T-helper 2 cell treated with Interferon-gamma antibody and Interleukin-4, amounts not matched to agents 100 ng/mL and 5 ng/mL, for 36 hours (primary cell): ENCODE results near the gene RPTOR. TPM values are rescaled to one million over a fixed set of nuclear protein-coding genes. Genes with fewer than 3 reads are reported as not detected.
"Not testable (repeated sequence)": the region's sequence is repeated elsewhere in the genome, so short reads cannot be mapped to it uniquely, and the experiment has no call there.

Source experiments
- intact Hi-C: fragments of 100-400 bp; cut with micrococcal nuclease; formaldehyde crosslinking; loops from one replicate; pipeline ENCODE4 v1.15.1; 2023
- total RNA-seq: library from RNA; stranded (reverse); gene quantifications from 2 replicates; pipeline ENCODE4 v1.2.3, GENCODE V29; 2022

The RPTOR gene
- total RNA-seq, 1 donor from 2014 or later = 78.5 TPM

DNA sequence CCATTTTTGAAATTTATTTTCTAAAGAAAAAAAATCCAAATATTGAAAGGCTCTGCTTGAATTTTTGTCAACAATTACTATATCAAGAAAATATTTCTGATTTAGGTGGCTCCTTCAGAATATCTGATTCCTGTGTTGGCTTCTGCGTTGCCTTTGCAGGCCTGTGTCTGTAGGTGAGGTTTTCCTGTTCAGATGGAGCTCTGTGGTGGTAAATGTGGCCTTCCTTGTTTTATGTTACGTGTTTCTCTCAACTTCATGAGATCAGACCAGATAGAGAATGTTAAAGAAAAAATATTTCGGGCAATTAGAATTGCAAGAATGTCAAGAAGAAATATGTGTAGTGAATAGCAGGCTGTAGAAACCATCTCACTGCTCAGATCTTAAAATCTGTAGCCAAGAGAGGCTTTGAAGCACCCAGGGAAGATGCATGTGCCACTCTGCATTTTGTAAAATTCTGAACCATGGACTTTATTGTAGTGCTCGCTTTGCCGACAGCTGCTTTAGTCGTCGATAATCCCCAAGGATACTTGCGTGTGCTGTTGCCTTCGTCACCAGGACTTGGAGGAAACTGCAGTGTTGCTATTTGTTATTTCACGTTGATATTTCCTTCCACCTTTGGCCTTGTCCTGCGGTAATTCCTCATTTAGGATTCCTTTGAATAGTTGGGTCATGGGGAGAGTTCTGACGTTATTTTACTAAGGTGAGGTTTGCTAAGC, 69.9 kb downstream of the RPTOR start:
- intact Hi-C loops = no loop called here

DNA sequence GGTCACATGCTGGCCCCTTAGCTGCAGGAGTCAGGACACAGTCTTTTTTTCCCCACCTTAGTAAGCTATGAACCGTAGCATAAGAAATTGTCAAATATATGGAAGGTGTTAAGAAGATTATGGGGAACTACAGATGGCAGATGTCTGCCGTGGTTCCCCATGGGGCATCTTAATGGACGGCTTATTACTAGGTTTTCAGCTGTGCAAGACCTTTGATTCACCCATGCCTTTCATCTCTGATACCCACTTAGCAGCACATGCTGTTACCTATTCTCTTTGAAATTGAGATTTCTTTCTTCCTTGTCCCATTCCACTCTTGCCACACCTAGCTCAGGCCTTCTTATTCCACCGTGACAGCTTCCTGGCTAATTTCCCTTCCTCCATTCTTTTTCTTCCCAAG, 70.7 kb downstream of the RPTOR start:
- intact Hi-C loops = no loop called here

DNA sequence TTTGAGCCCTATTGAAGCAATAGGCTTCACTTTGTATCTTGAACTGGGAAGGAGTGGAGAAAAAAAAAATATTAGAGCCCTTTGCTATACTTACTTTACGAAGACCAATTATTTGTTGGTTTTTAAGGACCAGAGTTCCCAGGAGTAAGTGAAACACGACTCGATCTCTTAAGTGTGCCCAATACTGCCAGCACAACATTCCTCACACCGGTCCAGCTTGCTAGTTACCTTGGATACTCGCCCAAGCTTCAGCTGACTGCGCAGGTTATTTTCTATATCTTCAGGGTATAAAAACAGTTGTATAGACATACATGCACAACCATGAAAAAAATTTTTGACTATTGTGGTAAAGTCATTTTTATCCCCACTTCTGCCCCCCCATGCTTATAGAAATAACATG, 72.1 kb downstream of the RPTOR start:
- intact Hi-C loops = no loop called here

DNA sequence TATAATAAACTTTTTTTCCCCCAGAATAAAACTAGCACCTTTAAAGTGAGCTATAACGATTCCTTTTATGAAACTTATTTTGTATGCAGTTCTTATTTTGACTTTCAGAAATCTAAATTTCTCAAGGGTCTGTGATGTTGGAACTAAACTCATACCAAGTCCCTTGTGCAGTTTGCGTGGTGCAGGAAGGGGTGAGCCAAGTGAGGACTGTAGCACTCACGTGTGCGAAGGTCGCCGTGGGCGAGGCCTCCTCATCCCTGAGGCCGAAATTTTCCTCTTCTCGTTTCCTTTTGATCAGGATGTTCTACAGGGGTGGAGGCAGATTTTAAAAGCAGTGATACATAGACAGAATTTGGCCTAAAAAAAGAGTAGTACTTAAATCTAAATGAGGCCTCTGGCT, 73.7 kb downstream of the RPTOR start:
- intact Hi-C loops = no loop called here

DNA sequence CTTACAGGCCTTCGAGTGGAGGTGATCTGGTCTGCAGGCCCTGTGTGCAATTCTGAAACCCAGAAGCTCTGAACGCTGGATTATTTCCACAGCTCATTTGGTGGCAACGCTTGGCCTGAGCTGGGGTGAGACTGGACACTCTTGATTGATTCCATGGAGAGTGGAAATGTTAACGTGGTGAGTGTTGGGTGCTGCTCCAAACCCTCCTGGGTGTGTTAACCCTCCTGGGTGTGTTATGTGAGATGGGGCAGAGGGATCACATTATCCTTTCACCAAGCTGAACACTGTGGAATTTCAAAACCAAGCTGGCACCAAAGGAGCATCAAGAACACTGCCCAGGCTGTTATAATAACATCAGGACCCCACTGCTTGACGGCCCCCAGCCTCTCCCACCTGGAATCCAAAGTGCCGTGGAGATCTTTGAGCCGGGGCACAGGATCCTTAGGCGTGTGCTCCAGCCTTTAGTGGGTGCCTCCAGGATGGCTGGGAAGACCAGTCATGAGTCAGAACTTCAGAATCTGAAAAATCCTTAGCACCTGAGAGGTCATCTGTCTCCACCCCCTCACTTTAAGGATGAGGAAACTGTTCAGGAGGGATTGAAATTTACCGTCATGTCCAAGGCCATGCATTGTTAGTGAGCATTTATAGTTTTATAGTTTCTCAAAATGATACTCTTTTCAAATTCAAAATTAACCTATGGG, 75.0 kb downstream of the RPTOR start:
- intact Hi-C loops = no loop called here

DNA sequence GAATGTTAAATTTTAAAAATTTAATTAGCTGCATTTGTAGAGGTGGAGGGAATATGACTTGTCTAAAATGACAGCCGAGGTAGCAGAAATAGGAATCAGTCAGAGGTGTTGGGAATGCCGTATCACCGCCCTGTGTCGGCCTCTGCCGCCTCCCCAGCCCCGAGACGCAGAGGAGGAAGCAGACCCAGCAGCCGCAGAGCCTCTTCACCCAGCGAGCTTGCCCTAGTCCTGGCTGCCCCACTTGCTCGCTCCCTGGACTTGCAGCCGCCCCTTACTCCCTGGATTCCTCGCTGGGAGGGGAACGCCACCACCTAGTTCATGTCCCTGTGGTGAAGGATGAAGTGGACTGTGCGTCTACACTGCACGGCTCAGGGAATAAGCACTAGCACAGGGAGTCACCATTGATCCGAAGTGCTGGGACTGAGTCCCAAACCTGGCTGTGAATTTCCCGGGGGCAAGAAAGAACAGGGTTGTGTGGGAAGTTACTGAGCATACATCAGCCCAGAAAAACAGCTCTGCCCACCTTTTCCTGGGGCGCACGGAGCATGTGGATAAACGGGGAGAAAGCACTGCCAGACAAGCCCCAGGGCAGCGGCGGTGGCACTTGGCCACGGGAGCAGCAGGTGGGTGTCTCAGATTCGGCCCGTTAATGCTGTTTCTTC, 76.8 kb downstream of the RPTOR start:
- intact Hi-C loops = no loop called here

DNA sequence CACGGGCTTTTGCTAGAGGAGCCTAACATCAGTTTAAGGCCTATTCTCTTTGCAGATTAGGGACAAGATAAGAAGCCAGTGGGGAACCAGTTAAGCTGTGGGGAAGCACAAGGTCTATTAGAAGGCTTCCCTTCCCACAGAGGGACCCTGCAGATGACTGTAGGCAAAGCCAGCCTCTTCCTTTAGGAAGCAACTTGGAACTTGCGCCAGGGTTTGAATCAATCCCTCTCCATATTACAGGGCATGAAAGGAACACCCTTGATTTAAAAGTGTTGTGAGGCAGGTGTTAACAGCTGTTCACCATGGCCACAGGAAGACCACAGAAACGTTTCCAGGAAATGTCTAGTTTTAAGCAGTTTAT, 77.3 kb downstream of the RPTOR start:
- intact Hi-C loops = no loop called here

DNA sequence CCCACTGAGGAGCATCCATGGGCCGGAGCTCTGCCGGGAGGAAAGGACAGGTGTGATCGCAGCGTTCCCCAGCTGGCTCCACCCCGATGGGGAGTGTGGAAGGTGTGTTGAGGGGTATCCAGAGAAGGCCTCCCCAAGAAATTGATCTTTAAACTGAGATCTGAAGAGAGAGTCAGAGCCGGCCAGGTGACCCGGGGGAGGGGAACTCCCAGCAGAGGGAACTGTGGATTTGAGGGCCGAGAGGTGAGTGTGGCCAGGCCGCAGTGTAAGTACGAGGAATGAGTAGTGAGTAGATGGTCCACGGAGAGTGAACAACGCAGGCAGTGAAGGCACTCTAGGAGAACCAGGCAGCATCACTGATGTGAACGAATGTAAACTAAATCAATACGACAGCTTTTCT, 80.2 kb downstream of the RPTOR start:
- intact Hi-C loops = no loop called here

DNA sequence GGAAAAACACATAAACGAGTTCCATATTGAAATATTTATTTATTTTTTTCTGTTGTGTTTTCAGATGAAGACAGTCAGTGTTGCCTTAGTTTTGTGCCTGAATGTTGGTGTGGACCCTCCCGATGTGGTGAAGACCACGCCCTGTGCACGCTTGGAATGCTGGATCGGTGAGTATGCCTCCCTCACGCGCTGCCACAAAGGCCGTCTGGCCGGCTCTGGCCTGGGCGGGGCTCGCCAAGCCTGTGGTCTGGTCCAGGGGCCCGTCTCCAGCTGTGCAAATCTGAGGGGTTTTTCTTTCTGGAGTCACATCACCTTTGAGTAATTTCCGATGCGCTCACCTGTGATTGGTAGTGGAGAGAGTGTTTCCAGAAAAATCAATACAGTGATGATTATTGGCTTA, 81.0 kb downstream of the RPTOR start:
- intact Hi-C loops = no loop called here

DNA sequence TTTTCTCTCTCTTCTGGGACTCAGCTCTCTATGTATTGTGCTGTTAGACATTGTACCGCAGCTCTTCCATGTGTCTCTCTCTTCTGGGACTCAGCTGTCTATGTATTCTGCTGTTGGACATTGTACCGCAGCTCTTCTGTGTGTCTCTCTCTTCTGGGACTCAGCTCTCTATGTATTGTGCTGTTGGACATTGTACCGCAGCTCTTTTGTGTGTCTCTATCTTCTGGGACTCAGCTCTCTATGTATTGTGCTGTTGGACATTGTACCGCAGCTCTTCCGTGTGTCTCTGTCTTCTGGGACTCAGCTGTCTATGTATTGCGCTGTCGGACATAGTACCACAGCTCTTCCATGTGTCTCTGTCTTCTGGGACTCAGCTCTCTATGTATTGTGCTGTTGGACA, 84.2 kb downstream of the RPTOR start:
- intact Hi-C loops = not testable (repeated sequence)

DNA sequence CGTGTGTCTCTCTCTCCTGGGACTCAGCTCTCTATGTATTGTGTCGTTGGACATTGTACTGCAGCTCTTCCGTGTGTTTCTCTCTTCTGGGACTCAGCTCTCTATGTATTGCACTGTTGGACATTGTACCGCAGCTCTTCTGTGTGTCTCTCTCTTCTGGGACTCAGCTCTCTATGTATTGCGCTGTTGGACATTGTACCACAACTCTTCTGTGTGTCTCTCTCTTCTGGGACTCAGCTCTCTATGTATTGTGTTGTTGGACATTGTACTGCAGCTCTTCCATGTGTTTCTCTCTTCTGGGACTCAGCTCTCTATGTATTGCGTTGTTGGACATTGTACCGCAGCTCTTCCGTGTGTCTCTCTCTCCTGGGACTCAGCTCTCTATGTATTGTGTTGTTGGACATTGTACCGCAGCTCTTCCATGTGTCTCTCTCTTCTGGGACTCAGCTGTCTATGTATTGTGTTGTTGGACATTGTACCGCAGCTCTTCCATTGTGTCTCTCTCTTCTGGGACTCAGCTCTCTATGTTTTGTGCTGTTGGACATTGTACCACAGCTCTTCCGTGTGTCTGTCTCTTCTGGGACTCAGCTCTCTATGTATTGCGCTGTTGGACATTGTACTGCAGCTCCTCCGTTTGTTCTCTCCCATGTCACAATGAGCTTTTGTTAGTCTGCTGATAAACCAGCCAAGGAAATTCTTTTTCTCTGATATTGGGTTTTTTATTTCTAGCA, 84.8 kb downstream of the RPTOR start:
- intact Hi-C loops = loop anchor here (1.0 kb wide), 1 partner anchor 10 kb away; no protein-coding TSS in a partner anchor

DNA sequence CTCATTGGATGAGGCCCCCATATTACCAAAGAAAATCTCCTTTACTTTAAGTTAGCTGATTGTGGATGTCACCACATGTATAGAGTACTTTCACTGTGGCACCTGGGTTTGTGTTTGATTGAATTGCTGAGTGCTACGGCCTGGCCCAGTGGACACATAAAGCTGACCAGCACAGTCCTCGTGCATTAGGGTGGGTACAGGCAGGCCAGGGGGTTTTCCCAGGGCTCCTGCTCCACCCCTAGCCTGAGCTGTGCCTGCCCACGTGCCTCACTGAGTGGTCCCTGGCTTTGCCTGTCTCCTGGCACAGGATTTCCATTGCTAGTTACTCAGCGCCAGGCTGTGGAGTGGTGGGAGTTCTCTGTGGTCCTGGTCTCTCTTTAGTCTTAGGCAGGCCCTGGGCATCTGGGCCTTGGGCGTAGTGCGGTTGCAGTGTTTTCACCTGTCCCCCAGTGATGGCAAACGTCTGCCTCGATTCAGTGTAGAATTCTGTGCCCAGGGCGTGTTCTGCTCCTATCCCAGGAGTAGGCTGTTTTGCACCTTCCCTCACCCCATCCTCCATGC, 86.0 kb downstream of the RPTOR start:
- intact Hi-C loops = loop anchor here (1.0 kb wide), 1 partner anchor 9 kb away; no protein-coding TSS in a partner anchor

DNA sequence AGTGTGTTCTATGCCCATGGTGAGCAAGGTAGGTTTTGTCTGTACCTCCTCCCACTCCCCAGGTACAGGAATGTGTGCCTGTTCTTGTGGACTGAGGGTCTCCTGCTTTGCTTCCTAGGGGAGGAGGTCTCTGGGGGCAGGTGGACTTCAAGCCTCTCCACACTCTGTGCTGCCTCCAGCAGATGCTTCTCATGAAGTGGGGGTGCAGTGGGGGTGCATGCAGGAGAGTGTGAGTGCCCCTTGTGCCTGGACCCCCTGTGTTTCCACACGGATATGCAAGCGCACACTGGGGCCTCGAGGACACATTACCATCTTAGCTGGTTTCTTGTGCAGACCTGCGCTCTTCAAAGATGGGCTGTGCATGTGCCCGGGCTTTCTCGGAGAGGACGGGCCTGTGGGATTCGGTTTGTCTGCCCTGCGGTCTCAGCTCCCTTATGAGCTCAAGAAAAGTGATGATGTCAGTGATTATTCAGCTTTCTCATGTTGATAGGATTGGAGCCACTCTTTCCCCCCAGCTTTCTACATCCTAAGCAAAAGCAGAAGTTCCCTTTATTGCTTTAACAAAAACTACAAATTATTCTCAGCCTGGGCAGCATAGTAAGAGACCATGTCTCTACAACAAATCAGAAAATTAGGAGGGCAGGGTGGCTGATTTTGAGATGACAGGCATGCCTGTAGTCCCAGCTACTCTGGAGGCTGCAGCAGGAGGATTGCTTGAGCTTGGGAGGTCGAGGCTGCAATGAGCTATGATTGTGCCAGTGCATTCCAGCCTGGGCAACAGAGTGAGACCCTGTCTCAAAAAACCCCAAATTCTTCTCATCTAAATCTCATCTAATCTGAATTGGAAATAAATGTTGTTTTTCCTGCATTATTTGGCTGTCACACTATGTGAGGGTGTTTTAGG, 86.8 kb downstream of the RPTOR start:
- intact Hi-C loops = no loop called here

DNA sequence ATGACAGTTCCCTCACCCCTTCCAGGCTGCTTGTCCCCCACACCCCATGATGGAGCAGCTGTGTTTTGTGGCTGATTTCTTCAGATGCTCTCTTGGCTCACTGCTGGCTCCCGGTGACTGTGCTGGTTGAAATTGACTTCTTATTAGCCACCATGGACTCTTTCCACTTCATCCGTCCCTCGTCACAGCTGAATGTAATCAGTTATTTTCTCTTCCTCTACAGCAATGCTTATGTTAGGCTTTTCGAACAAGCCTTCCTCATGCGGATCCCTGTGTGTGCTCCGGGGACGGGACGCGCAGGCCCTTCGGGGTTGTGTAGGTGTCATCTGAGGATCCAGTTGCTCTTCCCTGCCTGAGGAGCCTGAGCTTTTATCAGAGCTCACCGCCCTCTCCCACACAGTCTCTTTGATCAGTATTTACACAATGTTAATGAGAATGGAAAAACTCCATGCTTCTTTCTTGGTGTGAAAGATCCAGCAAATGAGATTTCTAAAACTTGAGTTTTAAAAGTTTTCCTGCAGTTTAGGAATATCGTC, 87.5 kb downstream of the RPTOR start:
- intact Hi-C loops = no loop called here

DNA sequence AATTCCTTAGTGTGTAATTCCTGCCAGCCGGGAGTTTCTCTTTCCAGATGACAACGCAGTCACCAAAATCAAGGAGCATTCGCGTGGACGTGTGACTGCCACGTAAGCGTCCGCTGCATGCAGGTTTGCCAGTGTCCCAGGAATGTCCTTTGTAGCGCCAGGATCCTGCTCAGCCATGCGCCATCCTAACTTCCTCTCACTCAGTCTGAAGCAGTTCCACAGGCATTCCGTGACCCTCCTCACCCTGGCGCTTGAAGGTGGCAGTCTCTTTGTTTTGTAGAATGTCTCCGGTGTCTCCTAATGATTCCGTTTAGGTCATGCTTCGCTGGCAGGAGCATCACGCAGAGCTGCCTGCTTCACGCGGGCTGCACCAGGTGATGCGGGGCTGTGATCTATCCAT, 88.6 kb downstream of the RPTOR start:
- intact Hi-C loops = no loop called here

DNA sequence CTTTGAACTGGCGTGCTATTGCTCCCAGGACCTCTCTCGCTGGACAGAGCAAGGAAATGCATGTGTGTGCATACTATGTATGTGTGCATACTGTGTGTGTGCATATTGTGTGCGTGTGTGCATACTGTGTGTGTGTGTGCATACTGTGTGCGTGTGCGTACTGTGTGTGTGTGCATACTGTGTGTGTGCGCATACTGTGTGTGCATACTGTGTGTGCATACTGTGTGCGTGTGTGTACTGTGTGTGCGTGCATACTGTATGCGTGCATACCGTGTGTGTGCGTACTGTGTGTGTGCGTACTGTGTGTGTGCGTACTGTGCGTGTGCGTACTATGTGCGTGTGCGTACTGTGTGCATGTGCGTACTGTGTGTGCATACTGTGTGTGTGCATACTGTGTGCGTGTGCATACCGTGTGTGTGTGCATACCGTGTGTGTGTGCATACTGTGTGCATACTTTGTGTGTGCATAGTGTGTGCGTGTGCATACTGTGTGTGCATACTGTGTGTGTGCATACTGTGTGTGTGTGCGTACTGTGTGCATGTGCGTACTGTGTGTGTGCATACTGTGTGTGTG, 89.4 kb downstream of the RPTOR start:
- intact Hi-C loops = no loop called here

DNA sequence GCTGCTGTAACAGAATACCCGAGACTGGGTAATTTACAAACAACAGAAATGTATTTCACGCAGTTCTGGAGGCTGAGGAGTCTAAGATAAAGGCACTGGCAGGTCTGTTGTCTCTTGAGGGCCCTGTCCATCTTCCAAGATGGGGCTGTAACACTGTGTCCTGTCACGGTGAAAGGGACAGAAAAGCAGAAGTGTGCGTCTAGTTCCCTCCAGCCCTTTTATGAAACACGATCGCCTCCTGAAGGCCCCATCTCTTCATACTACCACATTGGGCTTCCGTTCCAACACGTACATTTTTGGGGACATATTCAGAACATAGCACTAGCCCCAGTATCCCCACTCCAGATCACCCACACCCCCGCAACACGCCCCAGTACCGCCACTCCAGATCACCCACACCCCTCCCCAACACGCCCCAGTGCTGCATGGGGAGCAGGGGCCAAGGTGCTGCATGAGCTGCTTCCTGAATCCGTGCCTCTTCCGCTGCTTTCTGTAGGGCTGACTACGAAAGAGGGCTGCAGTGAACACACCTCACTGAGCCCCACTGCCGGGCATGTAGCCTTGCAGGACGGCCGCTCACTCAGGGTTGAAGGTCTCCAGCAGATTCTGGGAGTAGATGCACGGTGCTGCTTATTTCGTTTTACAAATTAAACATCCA, 91.9 kb downstream of the RPTOR start:
- intact Hi-C loops = no loop called here

DNA sequence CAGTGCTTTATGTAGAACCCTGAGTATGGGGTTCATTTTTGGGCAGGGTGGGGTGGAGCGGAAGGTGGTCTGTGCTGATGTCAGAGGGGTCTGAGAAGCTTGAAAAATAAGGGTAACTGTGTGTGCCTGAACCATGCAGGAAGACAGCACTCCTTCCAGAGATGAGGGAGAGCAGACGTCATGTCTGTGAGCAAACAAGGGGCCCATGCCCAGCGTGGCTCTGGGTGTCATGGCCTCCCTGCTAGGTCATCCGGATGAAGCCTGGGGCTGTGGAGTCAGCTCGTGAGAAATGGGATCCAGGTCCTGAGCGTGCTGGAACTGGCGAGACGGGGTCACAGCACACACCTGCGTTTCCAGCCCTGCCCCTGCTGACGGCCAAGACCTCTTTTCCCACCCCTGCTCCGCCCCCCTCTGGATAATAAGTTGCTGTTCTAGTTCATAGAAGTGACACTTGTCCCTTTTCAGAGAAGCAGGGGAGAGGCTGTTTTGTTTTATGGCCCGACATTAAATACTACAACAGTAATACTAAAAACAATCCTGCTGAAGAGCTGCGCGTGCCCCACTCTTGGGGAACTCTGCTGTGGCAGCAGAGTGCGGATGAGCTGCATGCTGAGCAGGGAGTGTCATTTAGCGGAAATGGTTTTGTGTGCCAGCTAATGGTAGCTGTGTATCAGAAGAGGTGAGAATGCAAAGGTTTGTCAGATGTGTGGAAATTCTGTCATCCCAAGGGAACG, 92.6 kb downstream of the RPTOR start:
- intact Hi-C loops = no loop called here

DNA sequence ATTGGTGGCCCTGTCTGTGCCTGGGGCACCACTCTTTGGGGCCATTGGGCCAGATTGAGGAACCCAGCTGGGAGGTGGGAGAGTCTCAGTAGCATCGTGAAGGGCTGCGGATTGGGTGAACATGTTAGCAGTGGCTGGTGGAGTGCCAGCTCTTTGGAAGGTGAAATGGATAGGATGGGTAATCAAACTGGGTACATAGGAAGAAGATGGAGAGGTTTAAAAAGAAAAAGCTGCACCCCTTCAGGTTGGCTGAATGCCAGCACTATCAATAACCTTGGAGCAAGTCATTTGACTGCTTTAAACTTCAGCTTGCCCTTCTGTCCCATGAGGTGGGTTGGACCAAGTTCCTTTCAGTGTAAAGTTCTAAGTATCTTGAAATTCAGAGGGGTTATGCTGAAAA, 95.0 kb downstream of the RPTOR start:
- intact Hi-C loops = loop anchor here (1.0 kb wide), 1 partner anchor 9 kb away; no protein-coding TSS in a partner anchor
